CD4-positive, alpha-beta T cell treated with Interferon alpha-2 for 1 hour (primary cell): ENCODE results near the gene SYT7.
"Not testable (repeated sequence)": the region's sequence is repeated elsewhere in the genome, so short reads cannot be mapped to it uniquely, and the experiment has no call there.

Source experiments
- DNase-seq, 2 donors: peaks; one replicate each; pipeline ENCODE4 v3.0.0-alpha.2; 2020 to 2022

Gene SYT7

DNA sequence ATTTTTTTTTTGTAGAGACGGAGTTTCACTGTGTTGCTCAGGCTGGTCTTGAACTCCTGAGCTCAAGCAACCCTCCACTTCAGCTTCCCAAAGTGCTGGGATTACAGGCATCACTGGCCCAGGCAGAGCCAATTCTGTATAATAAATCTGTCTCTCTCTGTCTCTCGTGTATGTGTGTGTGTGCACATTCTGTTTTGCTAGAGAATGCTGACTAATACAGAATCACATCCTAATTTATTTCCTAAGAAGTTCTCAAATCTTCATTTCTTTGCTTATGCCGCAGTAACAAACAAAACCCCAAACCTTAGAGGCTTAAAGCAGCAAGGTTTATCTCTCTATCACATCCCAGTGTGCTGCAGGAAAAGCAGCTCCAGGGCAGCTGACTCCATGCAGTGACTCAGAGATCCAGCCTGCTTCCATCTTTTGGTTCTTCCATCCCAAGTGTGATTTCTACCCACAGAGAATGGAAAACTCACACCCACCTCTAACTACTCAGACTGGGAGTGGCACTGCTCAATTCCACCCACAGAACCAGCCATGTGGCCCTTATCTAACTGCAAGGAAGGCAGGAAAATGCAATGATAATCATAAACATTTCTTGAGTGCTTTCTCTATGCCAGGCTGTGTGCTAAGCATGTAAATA, 107.4 kb downstream of the SYT7 start:
- DNase-seq, result no peak

DNA sequence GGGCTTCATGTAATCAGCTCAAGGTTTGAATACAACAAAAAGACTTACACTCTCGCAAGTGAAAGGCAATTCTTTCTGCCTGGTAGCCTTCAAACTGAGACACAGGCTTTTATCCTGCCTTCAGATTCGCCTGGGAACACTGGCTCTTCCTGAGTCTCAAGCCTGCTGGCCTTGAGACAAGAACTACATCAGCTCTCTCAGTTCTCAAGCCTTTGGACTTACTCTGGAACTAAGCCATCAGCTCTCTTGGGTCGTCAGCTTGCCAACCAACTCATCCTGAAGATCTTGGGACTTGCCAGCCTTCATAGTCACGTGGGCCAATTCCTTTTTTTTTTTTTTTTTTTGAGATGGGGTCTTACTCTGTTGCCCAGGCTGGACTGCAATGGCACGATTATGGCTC, 108.0 kb downstream of the SYT7 start:
- DNase-seq, result no peak

DNA sequence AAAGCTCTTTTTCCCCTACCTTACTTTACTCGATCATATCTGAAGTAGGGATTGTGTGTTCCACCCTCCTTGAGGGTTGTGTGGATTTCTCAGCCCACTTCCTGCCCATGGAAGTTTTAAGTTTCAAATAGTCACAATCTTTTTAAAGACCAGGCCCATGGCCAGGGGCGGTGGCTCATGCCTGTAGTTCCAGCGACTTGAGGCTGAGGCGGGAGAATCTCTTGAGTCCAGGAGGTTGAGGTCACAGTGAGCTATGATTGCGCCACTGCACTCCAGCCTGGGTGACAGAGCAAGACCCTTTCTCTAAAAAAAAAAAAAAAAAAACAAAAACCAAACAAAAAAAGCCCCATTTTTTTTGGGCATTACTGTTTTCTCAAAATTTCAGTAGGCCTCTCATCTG, 108.6 kb downstream of the SYT7 start:
- no peak for DNase-seq

DNA sequence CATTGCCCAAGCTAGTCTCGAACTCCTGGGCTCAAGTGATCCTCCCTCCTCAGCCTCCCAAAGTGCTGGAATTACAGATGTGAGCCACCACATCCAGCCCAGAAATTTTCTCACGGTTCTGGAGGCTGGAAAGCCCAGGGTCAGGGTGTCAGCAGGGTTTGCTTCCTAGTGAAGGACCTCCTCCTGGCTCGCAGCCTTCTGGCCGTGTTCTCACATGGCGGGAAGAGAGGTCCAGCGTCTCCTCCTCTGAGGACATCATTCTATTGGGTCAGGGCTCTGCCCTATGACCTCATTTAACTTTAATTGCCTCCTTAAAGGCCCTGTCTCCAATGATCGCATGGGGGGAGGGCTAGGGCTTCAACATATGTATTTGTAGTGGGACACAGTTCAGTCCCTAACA, 112.9 kb downstream of the SYT7 start:
- DNase-seq, result no peak

DNA sequence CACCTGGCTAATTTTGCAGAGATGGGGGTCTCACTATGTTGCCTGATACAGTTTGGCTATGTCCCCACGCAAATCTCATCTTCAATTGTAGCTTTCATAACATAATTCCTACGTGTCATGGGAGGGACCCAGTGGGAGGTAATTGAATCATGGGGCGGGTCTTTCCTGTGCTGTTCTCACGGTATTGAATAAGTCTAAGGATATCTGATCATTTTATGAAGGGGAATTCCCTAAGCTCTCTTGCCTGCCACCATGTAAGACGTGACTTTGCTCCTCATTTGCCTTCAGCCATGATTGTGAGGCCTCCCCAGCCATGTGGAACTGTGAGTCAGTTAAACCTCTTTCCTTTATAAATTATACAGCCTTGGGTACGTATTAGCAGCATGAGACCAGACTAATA, 113.3 kb downstream of the SYT7 start:
- DNase-seq, result not testable (repeated sequence)
